Spleen (tissue), 7 donors: ENCODE results near the gene PRSS38.

ENCODE experiments used
- POLR2A ChIP-seq, 3 donors: fragments of 450-650 bp; IDR thresholded peaks; one replicate each; pipeline ENCODE4 v1.5.1; 2017; ENCODE audit warnings: antibody characterized with exemption in 3 of 3, mild to moderate bottlenecking in 1 of 3
- POLR2AphosphoS5 ChIP-seq, 3 donors: sonication (generic); formaldehyde crosslinking; IDR thresholded peaks; one replicate each; pipeline ENCODE4 v1.5.1; 2017; ENCODE audit warnings: antibody characterized with exemption in 3 of 3
- TF ChIP-seq, protein P1 (sequence below), 11 experiments: fragments of 200-600 bp in 7 of 11; fragments of 450-650 bp in 4 of 11; sonication (generic) in 4 of 11; IDR thresholded peaks in 8 of 11; conservative IDR thresholded peaks in 3 of 11; 1 replicate in 7 of 11; 2 replicates in 4 of 11; pipeline versions ENCODE4 v1.4.0 to v1.8.0; 2016 to 2021; ENCODE audit warnings: antibody characterized with exemption in 11 of 11, inconsistent platforms in 4 of 11, mild to moderate bottlenecking in 1 of 11
- donor health status: DM: no; HTN: no; CAD: no; lungs with moderate emphysema.
- donor health status: DM: no; HTN: no; CAD: no.
- donor health status: DM: no; HTN: no; CAD: no.

DNA sequence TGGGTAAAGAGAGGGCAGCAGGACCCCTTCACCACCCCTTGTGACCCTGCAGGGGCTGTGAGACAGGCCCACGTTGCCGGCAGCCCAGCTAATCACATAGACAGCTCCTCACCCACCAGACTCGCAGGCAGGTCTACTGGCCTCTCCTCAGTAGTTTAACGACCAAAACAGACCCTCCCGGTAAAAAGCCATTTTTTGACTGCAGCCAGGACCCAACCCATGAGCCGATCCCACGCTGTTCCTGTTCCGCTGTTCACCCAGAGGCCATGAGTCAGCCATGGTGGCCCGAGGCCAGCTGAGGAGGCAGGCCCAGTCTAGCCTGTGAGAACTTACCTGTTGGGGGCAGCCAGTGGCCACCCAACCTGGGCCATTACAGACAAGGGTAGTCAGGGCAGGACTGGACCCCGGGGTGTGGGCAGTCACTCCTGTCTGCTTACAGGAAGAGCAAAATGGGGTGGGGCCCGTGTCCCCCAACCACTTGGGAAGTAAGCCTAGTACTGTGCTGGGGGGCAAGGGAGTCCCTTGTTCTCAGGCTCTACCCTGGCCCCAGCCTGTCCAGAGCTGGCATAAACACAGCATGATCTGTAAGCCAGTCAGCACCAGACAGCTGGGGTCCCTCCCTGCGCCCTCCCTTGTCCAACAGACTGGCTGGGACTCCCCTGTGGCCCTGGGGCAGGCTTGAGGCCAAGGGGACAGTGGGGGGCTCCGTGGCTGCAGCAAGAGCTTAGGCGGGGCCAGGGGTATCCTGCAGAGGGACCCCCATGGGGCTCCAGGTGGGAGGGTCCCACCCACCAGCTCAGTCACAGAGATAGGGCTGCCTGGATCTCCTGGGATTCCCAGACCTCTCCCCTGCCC lies 70.4 kb downstream of the PRSS38 start:
- TF ChIP-seq, protein P1, sequence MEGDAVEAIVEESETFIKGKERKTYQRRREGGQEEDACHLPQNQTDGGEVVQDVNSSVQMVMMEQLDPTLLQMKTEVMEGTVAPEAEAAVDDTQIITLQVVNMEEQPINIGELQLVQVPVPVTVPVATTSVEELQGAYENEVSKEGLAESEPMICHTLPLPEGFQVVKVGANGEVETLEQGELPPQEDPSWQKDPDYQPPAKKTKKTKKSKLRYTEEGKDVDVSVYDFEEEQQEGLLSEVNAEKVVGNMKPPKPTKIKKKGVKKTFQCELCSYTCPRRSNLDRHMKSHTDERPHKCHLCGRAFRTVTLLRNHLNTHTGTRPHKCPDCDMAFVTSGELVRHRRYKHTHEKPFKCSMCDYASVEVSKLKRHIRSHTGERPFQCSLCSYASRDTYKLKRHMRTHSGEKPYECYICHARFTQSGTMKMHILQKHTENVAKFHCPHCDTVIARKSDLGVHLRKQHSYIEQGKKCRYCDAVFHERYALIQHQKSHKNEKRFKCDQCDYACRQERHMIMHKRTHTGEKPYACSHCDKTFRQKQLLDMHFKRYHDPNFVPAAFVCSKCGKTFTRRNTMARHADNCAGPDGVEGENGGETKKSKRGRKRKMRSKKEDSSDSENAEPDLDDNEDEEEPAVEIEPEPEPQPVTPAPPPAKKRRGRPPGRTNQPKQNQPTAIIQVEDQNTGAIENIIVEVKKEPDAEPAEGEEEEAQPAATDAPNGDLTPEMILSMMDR (IDR thresholded peaks at IDR 0.05 in 8 of 11, conservative IDR thresholded peaks at IDR 0.05 in 3 of 11): no peak
- TF ChIP-seq POLR2A (IDR thresholded peaks at IDR 0.05): no peak
- no peak for TF ChIP-seq POLR2AphosphoS5 (IDR thresholded peaks at IDR 0.05)
